Activated CD8-positive, alpha-beta memory T cell treated with anti-CD3 and anti-CD28 coated beads, Interleukin-2, amount 10 ng/mL, durations not matched to agents 7 days and 5 days (primary cell): ENCODE data around the gene SRGAP1. TPM values are rescaled to one million over a fixed set of nuclear protein-coding genes. Genes with fewer than 3 reads are reported as not detected.
"Not testable (repeated sequence)": the region's sequence is repeated elsewhere in the genome, so short reads cannot be mapped to it uniquely, and the experiment has no call there.

Source experiments
- ATAC-seq: fragments of 150-1000 bp; cut with Tn5 transposase; one replicate; pipeline ENCODE4 v1.10.0; 2021; ENCODE audit warnings: moderate library complexity
- CTCF ChIA-PET: fragments of 350-600 bp; sonication (Branson Sonifier 250); formaldehyde crosslinking; loops from one replicate; lab custom pipeline; 2021; ENCODE audit warnings: antibody characterized with exemption; lab: Charles Lee
- DNase-seq: peaks from one replicate; pipeline ENCODE4 v3.0.0-alpha.2; 2020
- H3K27ac Mint-ChIP-seq: one replicate; pipeline ENCODE4 v1.8.0; 2021; ENCODE audit warnings: mild to moderate bottlenecking, mixed read lengths
- H3K27me3 Mint-ChIP-seq: one replicate; pipeline ENCODE4 v1.8.0; 2021; ENCODE audit warnings: mixed read lengths
- H3K36me3 Mint-ChIP-seq: one replicate; pipeline ENCODE4 v1.8.0; 2021; ENCODE audit warnings: mild to moderate bottlenecking, mixed read lengths
- H3K4me1 Mint-ChIP-seq: one replicate; pipeline ENCODE4 v1.8.0; 2021; ENCODE audit warnings: mixed read lengths
- H3K4me3 Mint-ChIP-seq: one replicate; pipeline ENCODE4 v1.8.0; 2021; ENCODE audit warnings: mild to moderate bottlenecking, moderate library complexity, mixed read lengths
- H3K9me3 Mint-ChIP-seq: one replicate; pipeline ENCODE4 v1.8.0; 2022; ENCODE audit warnings: low read depth, mixed read lengths
- total RNA-seq, 2 experiments: library from RNA; stranded (reverse); gene quantifications; one replicate each; pipeline ENCODE4 v1.2.3, GENCODE V29; 2021

SRGAP1 gene
- total RNA-seq, 2 experiments from 2014 or later: 0.14 TPM; not detected in 1

DNA sequence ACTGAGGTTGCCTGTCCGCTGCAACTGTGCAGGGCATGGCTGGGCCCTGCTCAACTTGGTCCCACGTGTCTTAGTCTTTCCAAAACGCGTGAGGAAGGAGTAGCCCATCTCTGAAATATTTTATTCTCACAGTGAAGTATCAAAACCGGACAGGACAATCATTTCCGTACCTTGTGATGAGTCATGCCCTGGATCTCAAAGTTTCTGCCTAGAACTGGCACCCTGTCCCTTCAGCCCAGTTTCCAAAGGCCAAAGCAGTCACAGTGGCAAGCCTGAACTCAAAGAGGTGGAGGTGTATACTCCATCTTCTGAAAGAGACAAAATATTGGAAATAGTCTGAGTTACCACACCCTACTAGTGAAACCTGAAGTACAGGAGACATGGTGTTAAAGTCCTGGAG, 28.5 kb upstream of the SRGAP1 start:
- ATAC-seq: peak; percentile 10
- H3K27me3 Mint-ChIP-seq: no peaks in the 10 kb centered on the region
- DNase-seq: no peak
- H3K4me3 Mint-ChIP-seq: no peak overlapping the region
- H3K9me3 Mint-ChIP-seq: peaks cover 6% of the 10 kb centered on the region
- CTCF ChIA-PET: interaction anchor here (4.4 kb wide), 1 partner anchor 16 kb away, joined by 26 read pairs; no protein-coding TSS in a partner anchor
- no peak overlapping the region for H3K27ac Mint-ChIP-seq
- peaks cover 11% of the 10 kb centered on the region for H3K36me3 Mint-ChIP-seq
- H3K4me1 Mint-ChIP-seq: peaks cover 31% of the 10 kb centered on the region

DNA sequence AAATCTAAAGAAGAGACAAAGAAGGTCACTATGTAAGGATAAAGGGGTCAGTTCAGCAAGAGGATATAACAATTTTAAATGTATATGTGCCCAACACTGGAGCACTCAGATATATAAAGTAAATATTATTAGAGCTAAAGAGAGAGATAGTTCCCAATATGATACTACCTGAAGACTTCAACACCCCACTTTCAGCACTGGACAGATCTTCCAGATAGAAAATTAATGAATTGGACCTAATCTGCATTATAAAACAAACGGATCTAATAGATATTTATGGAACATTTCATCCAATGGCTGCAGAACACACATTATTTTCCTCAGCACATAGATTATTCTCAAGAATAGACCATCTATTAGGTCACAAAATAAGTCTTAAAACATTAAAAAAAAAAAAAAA, 24.1 kb upstream of the SRGAP1 start:
- Mint-ChIP-seq H3K27me3 (peaks cover 7% of the 10 kb centered on the region), H3K9me3 (peaks cover 6% of the 10 kb centered on the region), H3K36me3 (peaks cover 11% of the 10 kb centered on the region), H3K4me3 (no peak overlapping the region), H3K4me1 (peaks cover 21% of the 10 kb centered on the region), H3K27ac (no peak overlapping the region)
- no peak for ATAC-seq
- CTCF ChIA-PET: no interaction called here
- no peak for DNase-seq

DNA sequence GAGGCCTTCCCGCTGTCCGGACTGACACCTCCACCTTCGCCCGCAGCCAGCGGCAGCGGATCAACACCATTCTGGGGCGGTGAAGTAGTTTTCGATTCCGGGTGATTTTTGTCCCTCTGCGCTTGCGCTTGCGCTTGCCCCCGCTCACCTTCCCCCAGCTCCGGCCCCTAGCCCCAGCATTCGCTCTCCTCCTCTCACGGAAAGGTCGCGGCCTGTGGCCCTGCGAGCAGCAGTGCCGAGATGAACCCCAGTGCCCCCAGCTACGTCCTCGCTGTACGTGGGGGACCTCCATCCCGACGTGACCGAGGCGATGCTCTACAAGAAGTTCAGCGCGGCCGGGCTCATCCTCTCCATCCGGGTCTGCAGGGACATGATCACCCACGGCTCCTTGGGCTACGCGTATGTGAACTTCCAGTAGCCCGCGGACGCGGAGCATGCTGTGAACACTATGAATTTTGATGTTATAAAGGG, 22.7 kb upstream of the SRGAP1 start:
- Mint-ChIP-seq H3K27me3 (peaks cover 7% of the 10 kb centered on the region), H3K9me3 (peaks cover 6% of the 10 kb centered on the region), H3K4me1 (peaks cover 11% of the 10 kb centered on the region), H3K4me3 (peak overlapping the region; percentile 74), H3K36me3 (peaks cover 7% of the 10 kb centered on the region), H3K27ac (peak overlapping the region; percentile 69)
- DNase-seq: no peak
- CTCF ChIA-PET: no interaction called here
- peak; percentile 53 for ATAC-seq

DNA sequence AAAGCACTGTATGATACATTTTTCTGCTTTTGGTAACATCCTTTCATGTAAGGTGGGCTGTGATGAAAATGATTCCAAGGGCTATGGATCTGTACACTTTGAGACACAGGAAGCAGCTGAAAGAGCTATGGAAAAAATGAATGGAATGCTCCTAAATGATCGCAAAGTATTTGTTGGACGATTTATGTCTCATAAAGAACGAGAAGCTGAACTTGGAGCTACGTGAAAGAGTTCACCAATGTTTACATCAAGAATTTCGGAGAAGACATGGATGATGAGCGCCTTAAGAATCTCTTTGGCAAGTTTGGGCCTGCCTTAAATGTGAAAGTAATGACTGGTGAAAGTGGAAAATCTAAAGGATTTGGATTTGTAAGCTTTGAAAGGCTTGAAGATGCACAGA, 22.1 kb upstream of the SRGAP1 start:
- Mint-ChIP-seq H3K36me3 (peaks cover 7% of the 10 kb centered on the region), H3K27me3 (peaks cover 7% of the 10 kb centered on the region), H3K27ac (no peak overlapping the region), H3K9me3 (peaks cover 6% of the 10 kb centered on the region), H3K4me3 (peak overlapping the region; percentile 74), H3K4me1 (peaks cover 9% of the 10 kb centered on the region)
- DNase-seq (no peak), ATAC-seq (no peak)
- CTCF ChIA-PET: no interaction called here

DNA sequence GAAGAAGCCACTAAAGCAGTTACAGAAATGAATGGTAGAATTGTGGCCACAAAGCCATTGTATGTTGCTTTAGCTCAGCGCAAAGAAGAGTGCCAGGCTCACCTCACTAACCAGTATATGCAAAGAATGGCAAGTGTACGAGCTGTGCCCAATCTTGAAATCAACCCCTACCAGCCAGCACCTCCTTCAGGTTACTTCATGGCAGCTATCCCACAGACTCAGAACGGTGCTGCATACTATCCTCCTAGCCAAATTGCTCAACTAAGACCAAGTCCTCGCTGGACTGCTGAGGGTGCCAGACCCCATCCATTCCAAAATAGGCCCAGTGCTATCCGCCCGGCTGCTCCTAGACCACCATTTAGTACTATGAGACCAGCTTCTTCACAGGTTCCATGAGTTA, 21.5 kb upstream of the SRGAP1 start:
- H3K4me3 Mint-ChIP-seq: no peak overlapping the region
- CTCF ChIA-PET: no interaction called here

DNA sequence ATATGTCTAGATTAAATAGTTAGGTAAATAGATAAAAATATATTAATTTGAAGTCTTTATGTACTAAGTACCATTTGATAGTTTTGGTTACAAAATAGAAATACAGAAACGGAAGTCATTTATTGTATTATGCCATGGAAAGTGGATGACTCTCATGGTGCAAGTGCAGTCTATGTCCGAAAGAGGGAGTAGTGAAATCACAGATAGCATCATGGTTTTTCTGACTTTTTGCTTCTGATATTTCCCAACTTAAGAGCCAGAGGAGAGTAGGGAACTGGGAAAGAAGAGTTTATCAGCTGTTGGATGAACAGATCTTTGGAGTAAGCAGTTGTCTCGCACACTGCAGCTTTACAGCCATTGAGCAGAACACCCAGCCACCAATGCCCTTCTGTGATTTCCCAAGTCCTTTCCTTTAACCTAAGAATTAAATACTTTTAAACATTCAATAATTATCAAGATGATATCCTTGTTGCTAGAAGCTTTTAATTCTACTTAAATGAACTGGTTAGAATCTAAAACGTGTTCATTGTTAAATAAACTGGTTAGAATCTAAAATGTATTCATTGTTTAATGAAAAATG, 18.4 kb upstream of the SRGAP1 start:
- Mint-ChIP-seq H3K9me3 (no peaks in the 10 kb centered on the region), H3K4me3 (no peak overlapping the region), H3K36me3 (no peaks in the 10 kb centered on the region), H3K4me1 (peaks cover 9% of the 10 kb centered on the region), H3K27ac (no peak overlapping the region), H3K27me3 (peaks cover 17% of the 10 kb centered on the region)
- peak; percentile 33 for ATAC-seq
- DNase-seq: no peak
- CTCF ChIA-PET: interaction anchor here (0.8 to 1.3 kb wide), 3 partner anchors 8 to 13 kb away, joined by 3 to 4 read pairs (median 3); no protein-coding TSS in a partner anchor

More for the DNA sequence above, 21.5 kb upstream of the SRGAP1 start:
- Mint-ChIP-seq H3K4me1 (peaks cover 9% of the 10 kb centered on the region), H3K27me3 (peaks cover 7% of the 10 kb centered on the region), H3K9me3 (peaks cover 6% of the 10 kb centered on the region), H3K36me3 (peaks cover 7% of the 10 kb centered on the region), H3K27ac (no peak overlapping the region)
- ATAC-seq (peak; percentile 16), DNase-seq (no peak)

DNA sequence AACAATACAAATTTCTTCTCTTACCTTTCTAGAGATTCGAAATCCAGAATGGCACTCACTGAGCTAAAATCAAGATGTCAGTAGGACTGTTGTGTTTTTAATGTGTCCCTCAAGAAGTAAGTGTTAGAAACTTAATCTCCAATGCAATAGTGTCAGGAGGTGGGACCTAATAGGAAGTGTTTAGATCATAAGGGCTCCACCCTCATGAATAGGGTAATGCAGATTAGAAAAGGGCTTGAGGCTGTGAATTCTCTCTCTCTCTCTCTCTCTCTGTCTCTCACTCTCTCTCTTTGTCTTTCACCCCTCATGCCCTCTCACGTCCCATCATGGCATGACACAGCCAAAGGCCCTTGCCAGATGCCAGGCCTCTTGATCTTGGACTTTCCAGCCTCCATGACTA, 15.6 kb upstream of the SRGAP1 start:
- peaks cover 17% of the 10 kb centered on the region for H3K27me3 Mint-ChIP-seq
- CTCF ChIA-PET: no interaction called here
- H3K9me3 Mint-ChIP-seq: no peaks in the 10 kb centered on the region
- H3K4me1 Mint-ChIP-seq: no peaks in the 10 kb centered on the region
- ATAC-seq (no peak), DNase-seq (no peak)
- no peak overlapping the region for H3K4me3 Mint-ChIP-seq
- no peaks in the 10 kb centered on the region for H3K36me3 Mint-ChIP-seq
- H3K27ac Mint-ChIP-seq: no peak overlapping the region

DNA sequence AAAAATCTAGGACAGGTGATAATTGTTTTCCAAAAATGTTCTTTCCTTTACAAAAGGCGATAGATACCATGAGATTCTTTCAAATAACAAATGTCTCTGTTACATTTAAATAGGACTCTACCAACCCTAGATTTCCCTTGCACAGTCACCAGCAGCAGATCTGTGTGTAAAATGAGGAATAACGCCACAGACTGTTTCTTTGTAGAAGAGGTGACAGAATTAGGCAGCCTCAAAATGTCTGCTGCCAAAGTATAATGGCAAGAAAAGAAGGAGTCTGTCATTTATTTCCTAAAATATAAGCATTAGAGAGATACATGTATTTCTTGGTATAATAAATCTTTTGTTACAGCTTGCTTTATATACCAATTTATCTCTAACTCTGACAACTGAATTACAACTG, 8.5 kb upstream of the SRGAP1 start:
- CTCF ChIA-PET: no interaction called here
- Mint-ChIP-seq H3K27ac (no peak overlapping the region), H3K4me1 (no peaks in the 10 kb centered on the region), H3K9me3 (no peaks in the 10 kb centered on the region), H3K36me3 (no peaks in the 10 kb centered on the region), H3K4me3 (no peak overlapping the region), H3K27me3 (peaks cover 11% of the 10 kb centered on the region)
- DNase-seq: no peak
- no peak for ATAC-seq

DNA sequence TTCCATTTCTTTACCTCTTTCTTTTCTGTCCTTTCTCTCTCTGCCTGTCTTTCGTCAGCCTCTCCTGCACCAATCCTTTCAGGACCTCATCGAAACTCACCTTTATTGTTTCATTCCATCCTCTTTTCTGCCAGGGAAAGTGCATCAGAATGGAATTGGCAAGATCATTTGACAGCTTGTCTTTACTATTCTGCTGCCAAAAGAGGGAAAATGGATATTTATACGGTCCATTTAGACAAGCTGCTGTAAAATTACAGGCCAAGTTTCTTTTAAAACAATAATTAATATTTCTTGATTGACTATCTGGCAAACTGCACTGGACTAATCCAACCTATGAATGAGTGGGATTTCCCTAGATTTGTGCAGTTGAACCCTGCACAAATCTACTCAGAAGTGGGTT, 7.6 kb upstream of the SRGAP1 start:
- CTCF ChIA-PET: interaction anchor here (1.1 kb wide), 1 partner anchor 419 kb away, joined by 3 read pairs; no protein-coding TSS in a partner anchor
- DNase-seq (no peak), ATAC-seq (no peak)
- Mint-ChIP-seq H3K4me3 (no peak overlapping the region), H3K9me3 (no peaks in the 10 kb centered on the region), H3K27ac (no peak overlapping the region), H3K36me3 (no peaks in the 10 kb centered on the region), H3K27me3 (peaks cover 11% of the 10 kb centered on the region), H3K4me1 (no peaks in the 10 kb centered on the region)

DNA sequence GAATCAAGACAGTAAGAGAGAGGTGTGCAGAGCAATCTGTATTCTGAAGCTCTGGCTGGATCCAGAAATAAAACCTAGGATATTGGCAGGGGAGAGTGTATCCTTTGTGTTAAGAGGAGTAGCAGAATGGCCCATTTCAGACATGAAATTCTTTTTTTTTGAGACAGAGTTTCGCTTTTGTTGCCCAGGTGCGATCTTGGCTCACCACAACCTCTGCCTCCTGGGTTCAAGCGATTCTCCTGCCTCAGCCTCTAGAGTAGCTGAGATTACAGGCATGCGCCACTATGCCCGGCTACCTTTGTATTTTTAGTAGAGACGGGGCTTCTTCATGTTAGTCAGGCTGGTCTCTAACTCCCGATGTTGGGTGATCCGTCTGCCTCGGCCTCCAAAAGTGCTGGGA, 6.1 kb upstream of the SRGAP1 start:
- DNase-seq (no peak), ATAC-seq (no peak)
- no peak overlapping the region for H3K4me3 Mint-ChIP-seq
- CTCF ChIA-PET: interaction anchor here (1.4 kb wide), 1 partner anchor 12 kb away, joined by 4 read pairs; no protein-coding TSS in a partner anchor
- H3K36me3 Mint-ChIP-seq: no peaks in the 10 kb centered on the region
- peaks cover 13% of the 10 kb centered on the region for H3K27me3 Mint-ChIP-seq
- H3K27ac Mint-ChIP-seq: no peak overlapping the region
- no peaks in the 10 kb centered on the region for H3K9me3 Mint-ChIP-seq
- H3K4me1 Mint-ChIP-seq: peaks cover 4% of the 10 kb centered on the region

DNA sequence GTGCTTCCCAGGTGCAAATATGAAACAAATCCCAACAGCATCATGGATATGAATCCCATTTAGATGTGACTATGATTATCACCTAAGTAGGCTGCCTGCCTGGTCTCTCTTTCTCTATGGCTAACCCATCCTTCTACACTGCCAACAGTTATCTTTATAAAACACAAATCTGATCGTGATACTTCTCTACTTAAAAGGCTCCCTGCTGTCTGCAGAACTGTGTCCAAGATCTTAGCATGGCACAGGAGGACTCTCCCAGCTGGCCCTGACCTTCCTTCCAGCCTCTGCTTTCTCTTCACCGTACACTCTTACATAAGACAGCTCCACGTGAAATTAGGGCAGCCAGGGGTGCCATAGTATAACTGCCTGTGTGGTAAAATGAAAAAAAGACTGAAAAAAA, 3.5 kb upstream of the SRGAP1 start:
- H3K27me3 Mint-ChIP-seq: peaks cover 29% of the 10 kb centered on the region
- ATAC-seq: no peak
- CTCF ChIA-PET: no interaction called here
- H3K27ac Mint-ChIP-seq: no peak overlapping the region
- peaks cover 10% of the 10 kb centered on the region for H3K4me1 Mint-ChIP-seq
- H3K36me3 Mint-ChIP-seq: no peaks in the 10 kb centered on the region
- no peaks in the 10 kb centered on the region for H3K9me3 Mint-ChIP-seq
- no peak for DNase-seq
- H3K4me3 Mint-ChIP-seq: no peak overlapping the region

DNA sequence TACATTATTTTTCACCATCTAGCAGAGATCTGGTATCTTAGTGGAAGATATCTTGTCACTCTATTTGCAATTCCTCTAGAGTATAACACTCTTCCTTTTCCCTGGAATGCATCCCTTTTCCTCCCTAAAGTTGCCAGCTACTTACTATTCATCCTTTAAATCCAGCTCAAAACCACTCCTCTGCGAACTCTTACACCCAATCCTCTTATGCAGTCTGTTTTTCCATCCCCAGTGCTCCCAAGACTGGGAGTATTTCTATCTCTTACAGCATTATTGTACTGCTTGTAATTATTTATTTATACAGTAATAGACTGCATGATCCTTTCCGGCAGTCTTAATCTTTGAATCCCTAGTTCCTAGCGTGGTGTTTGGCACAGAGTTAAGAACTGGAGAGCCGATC, 2.9 kb upstream of the SRGAP1 start:
- H3K4me1 Mint-ChIP-seq: peaks cover 10% of the 10 kb centered on the region
- H3K27ac Mint-ChIP-seq: no peak overlapping the region
- no peak overlapping the region for H3K4me3 Mint-ChIP-seq
- peaks cover 32% of the 10 kb centered on the region for H3K27me3 Mint-ChIP-seq
- ATAC-seq (no peak), DNase-seq (no peak)
- no peaks in the 10 kb centered on the region for H3K9me3 Mint-ChIP-seq
- CTCF ChIA-PET: no interaction called here
- no peaks in the 10 kb centered on the region for H3K36me3 Mint-ChIP-seq

DNA sequence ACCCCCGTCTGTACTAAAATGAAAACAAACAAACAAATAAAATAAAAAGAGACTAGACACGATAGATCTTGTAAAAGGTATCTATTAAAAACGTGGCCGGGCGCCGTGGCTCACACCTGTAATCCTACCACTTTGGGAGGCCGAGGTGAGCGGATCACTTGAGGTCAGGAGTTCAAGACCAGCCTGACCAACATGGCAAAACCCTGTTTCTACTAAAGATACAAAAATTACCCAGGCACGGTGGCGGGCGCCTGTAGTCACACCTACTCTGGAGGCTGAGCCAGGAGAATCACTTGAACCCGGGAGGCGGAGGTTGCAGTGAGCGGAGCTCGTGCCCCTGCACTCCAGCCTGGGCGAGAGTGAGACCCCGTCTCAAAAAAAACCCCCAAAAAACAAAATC, 1.8 kb upstream of the SRGAP1 start:
- DNase-seq, H3K27ac Mint-ChIP-seq, H3K9me3 Mint-ChIP-seq, H3K36me3 Mint-ChIP-seq, ATAC-seq: not testable (repeated sequence)
- Mint-ChIP-seq H3K4me1 (peaks cover 10% of the 10 kb centered on the region), H3K27me3 (peaks cover 30% of the 10 kb centered on the region), H3K4me3 (peak overlapping the region; percentile 61)
- CTCF ChIA-PET: interaction anchor here (0.7 to 3.0 kb wide), 6 partner anchors 9 to 767 kb away, joined by 3 to 18 read pairs (median 7); partner anchors contain the start of gene XPOT

DNA sequence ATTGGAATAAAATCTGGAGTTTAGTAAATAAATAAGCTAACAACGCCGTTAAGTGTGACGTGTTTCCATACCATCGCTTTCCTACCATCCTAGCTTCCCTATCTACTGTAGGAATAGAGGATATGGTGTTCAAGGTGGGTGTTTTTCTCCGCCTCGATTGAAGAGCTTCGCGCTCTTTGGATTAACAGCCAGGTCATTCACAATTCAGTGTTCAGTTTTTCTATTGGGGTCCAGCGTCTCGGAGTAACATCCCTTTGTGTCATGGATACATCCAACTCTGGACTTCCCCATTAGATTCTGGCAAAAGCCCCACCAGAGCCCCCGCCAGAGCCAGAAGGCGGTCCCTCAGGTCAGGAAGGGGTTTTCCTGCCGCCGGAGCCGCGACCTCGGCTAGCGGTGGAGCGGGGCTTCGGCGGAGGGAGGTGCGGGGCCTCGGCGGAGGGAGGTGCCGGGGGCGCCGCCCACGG, 1.2 kb upstream of the SRGAP1 start:
- Mint-ChIP-seq H3K4me3 (peak overlapping the region; percentile 61), H3K4me1 (peaks cover 11% of the 10 kb centered on the region), H3K36me3 (no peaks in the 10 kb centered on the region), H3K9me3 (no peaks in the 10 kb centered on the region), H3K27me3 (peaks cover 30% of the 10 kb centered on the region), H3K27ac (peak overlapping the region; percentile 39)
- CTCF ChIA-PET: interaction anchor here (1.0 to 3.0 kb wide), 7 partner anchors 9 to 561 kb away, joined by 3 to 18 read pairs (median 6); partner anchors contain the start of gene XPOT
- DNase-seq (no peak), ATAC-seq (no peak)
